GM19467 (cell line): ENCODE data around the gene CARD10.
"Not testable (repeated sequence)": the region's sequence is repeated elsewhere in the genome, so short reads cannot be mapped to it uniquely, and the experiment has no call there.

Experiments
- ATAC-seq: cut with Tn5 transposase; IDR thresholded peaks from one replicate; pipeline ENCODE4 v1.9.1; 2021; ENCODE audit warnings: mild to moderate bottlenecking, moderate library complexity; ENCODE audit not compliant: unreplicated experiment

CARD10 gene

DNA sequence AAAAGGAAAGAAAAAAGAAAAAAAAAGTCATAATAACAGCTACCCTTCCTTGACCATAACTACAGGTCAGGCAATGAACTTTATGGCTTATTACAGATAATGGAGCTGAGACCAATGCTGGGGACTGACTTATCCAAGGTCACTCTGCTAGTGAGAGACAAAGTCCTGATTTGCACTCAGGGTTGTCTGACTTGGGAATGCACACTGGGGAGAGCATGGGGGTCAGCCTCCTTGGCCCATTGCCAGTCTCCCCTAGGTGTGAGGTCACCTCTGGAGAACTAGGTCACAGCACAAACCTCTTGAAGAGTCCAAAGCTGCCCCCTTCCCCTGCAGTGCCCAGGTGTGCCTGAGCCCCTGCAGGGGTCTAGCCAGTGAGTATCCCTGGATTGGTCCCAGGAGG is 35.8 kb upstream of the CARD10 start:
- ATAC-seq, result no peak

DNA sequence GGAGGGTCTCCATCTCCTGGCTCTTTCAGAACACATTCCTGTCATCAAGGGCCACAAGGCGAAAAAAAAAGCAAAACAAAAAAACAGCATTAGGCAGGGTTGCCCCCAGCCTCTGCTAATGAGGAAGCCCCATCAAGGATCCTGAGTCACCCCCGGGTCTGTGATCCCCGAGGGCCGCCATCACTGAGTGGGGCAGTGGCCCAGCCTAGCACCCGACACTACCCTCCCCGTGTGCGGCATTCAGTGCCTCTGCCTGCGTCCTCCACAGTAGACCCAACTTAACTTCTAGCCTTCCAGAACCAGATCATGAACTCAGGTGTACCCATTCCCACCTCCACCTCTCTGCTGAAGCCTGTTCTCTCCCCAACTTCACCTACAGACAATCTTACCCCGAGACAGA is 34.5 kb upstream of the CARD10 start:
- ATAC-seq, result no peak

DNA sequence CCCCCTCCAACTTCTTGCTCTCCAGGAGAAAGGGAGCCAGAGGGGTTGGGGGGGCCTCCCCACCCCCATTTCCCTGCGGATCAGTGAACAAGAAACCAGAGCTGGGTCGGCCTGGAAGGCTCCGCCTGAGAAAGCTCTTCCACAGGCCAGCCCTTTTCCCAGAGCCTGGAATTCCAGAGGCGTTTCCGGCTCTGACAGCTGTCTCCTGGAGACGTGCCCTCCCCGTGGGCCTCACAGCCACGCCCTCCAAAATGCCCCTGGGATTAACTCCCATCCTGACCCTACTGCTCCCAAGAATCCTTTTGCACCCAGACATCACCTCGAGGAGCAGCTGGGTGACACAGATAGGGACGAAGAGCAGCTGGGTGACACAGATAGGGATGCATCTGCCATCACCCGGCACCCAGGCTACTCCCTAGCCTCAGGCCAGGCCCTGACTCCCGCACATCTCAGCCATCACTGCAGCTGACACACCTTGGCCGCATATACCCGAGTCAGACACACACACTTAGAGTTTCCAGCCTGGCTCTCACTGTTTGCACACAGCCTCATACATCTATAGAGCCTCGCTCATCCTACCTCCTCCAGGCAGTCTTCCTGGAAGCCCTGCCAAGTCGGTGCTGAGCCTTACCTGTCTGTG is 33.4 kb upstream of the CARD10 start:
- no peak for ATAC-seq

DNA sequence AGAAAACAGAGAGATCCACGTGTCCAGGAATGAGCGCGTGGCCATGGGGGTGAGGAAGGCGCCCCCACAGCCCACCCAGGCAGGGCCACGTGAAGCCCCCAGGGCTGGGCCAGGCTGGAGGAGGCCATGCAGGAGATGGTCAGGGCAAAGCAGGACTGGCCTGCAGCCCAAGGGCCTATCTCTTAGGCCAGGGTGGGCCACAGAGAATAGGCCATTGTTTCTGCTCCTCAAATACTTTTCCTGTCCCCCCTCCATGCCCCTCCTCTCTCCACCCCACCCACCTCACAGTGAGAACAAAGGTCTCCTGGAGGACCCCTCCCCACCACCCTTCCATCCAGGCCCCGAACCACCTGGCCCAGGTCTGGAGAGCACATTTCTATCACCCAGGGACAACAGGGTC is 32.8 kb upstream of the CARD10 start:
- no peak for ATAC-seq

DNA sequence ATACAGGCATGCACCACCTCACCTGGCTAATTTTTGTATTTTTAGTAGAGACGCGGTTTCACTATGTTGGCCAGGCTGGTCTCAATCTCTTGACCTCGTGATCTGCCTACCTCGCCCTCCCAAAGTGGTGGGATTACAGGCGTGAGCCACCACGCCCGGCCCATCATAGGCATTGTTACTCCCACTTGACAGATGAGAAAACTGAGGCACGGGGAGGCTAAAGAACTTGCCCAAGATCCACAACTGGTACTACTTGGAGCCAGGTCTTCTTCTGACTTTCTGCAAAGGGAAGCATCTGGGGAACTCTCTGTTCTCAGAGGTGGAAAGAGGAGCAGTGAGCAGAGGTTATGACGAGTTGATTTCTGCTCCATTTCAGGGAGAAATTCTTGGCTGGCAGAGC is 31.7 kb upstream of the CARD10 start:
- not testable (repeated sequence) for ATAC-seq

DNA sequence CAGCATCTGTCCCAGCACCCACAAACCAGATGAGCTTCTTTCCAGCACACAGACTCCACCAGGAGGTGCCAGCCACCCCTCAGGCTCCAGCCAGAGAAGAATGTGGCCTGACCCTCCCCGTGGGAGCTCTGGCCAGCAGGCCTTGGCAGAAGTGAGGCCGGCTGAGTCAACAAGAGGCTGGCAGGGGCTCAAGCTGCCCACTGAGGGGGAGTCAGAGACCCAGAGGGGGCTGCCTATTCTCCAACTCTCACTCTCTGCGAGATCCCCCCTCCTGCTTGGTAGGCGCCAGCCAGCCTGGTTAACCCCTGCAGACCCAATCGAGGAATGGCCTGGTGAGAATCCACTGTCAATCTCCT is 30.5 kb upstream of the CARD10 start:
- ATAC-seq, result no peak

DNA sequence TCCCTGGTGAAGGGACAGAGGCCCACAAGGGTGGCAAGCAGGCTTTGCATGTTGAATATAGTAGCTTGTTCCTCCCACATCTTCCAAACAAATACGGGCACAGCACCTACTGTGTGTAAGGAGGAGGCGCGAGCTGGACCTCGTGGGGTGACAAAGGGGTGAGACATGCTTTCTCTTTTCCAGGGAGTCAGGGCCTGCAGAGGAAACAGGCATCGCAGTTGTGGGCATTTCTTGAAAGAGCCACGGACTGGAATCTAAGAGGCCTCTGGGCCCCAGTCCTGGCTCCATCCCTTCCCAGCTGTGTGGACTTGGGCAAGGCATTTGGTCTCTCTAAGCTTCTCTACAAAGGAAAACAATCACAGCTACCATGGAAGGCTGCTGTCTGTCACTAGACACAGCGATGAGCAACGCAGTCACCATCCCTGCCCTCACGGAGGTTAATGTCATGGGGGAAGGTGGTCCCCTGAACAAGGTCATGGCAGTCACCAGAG is 28.1 kb upstream of the CARD10 start:
- ATAC-seq, result no peak

DNA sequence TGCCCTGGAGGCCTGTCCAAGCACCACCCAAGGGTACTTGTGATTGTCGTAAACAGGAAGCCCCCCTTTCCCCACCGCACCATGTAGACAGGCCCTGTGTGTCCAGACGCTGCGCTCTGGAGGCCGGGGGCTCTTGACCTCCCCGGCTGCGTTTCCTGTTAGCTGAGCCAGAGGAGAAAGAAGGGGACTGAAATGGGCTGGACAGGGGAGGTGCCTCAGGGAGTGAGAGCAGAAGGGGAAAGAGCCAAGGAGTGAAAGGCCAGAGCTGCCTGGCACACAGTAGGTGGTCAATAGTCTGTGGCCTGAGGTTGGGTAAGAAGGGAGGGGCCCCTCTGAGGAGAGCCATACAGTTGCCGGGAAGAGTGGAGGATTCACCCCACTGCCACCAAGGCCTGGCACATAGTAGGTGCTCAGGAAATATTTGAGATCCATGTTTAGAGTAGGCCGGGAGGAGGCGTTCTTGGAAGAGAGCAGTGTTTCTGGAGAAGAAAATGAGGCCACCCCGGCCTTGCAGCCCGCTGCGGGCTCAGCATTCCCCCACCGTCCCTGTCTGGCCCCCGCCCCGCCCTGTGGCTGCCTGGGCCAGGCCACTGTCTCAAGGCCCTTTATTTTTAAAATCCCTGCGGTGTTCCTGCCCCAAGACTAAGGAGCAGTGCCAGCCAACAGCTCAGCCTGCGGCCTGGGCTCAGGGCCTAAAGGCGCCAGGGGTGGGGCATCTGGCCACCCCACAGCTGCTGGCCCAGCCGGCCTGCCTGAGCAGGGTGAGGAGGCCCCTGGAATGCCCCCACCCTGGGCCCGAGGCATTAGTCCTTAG is 27.4 kb upstream of the CARD10 start:
- no peak for ATAC-seq

DNA sequence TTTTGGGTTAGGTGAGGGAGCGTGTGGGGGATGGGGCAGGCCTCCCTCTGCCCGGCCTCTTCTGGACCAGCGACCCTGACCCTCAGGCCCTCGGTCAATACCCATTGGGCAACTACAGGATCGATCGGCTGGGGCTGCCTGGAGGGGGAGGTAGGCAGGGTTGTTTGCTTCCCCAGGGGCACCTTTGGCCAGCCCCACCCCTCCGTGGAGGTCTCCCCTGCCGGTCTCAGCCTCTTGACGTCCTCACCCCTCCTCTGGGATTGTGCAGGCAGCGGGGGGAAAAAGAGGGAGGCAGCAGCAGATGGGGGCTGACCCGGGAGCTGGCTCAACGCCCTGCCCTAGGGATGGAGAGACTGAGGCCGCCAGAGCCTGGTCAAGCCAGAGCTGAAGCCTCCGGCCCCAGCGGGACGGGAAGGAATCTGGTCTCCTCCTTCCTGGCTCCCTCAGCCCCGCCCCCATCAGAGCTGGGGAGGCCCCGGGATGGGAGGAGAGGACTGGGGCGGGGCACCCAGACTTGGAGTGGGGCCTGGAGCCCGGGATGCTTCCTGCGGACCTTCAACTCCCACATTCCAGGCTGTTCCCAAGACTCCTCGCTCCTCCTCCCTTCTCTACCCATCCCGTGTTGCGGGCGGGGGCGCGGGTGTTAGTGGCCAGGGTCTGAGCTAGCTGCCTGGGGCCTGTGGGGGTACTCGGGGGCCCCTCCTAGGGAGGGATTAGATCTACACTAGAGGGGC is 26.7 kb upstream of the CARD10 start:
- ATAC-seq, result no peak

DNA sequence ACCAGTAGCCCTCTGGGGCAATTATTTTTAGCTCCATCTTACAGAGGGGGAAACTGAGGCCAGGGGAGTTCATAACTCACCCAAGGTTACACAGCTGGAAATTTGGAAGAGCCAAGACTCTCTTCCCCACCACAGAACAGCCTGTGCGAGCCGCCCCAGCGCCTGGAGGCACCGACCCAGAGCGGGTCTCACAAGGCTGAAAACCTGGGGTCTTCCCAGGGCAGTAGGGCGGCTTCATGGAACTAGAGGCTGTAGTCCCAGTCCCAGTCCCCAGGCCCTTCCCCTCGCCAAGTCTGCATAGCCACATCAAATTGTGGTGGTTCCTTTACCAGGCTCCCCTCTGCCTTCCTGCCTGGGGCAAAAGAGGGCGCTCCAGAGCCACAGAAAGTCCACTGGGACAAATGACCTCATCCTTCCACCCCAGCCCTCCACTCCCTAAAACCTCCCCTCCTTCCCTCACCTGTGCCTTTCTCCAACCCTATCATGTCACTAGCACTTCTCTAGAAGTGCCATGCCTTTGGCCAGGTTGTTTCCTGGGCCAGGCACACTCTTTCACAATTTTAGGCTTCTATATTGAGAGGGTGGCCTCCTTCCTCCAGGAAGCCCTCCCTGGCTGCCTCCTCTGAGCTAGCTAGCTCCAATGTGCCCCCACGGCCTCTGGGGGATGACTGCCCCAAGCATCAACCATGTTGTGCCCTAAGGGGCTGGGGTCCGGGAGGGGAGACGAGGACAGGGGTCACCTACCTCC is 25.9 kb upstream of the CARD10 start:
- no peak for ATAC-seq

DNA sequence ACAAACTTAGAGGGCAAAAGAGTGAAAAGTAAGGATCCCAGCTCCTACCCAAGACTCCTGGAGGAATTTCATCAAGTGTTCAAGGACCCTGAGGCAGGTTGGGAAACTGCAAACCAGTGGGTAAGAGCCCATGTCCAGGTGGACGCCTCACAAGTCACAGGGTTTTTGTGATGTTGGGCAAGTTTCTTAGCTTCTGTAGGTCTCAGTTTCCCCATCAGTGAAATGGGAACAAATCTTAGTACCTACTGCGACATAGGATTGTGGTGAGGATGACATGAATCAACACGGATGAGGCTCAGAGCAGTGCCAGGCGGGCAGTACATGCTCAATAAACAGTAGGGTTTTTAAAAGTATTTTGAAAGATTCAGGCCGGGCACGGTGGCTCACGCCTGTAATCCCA is 23.7 kb upstream of the CARD10 start:
- no peak for ATAC-seq

DNA sequence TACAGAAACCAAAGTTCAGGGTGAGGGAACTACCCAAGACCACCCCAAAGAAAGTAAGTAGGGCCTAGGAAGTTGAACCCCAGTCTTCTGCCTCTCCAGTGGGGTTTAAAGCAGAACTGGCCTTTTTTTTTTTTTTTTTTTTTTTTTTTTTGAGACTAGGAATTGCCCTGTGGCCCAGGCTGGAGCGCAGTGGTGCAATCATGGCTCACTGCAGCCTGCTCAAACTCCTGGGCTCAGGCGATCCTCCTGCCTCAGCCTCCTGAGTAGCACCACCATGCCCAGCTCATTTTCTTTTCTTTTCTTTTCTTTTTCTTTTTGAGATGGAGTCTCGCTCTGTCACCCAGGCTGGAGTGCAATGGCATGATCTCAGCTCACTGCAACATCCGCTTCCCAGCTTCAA is 23.2 kb upstream of the CARD10 start:
- ATAC-seq, result not testable (repeated sequence)

DNA sequence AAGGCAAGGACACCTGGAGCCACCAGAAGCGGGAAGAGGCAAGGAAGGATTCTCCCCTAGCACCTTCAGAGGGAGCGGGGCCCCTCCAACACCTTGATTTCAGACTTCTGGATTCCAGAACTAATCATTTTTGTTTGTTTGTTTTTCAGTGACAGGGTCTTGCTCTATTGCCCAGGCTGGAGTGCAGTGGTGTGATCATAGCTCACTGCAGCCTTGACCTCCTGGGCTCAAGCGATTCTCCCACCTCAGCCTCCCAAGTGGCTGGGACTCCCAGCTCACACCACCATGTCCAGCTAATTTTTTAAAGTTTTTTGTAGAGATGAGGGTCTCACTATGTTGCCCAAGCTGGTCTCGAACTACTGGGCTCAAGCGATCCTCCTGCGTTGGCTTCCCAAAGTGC is 20.6 kb upstream of the CARD10 start:
- ATAC-seq, result not testable (repeated sequence)

DNA sequence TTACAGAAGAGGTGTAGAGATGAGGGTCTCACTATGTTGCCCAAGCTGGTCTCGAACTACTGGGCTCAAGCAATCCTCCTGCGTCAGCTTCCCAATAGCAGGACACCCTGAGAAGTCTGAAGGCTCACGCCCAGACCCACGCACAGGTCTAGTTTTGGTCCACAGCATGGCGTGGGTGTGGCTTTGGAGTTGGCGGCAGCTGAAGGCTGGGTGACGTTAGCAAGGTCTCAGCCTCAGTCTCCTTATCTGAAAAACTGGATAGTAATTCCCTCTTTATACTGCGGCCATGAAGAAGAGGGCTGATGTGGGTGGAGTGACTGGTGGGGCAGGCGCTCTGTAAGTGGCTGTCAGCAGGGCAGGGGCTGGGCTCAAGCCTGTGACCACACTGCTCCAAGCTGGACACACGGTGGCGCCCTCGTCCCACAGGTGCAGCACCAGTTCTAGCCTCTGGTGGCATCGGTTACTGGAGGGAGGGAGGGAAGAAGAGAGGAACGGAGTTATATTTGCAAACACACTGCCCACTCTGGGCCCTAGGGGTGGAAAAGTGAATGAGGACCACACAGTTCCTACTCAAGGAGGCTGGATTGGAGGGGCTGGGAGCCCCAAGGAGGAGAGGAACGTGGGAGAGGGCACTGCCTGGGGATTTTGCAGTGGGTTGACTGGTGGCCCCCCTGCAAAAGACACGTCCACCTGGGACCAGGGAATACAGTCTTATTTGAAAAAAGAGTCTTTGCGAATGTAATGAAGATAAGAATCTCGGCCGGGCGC is 19.6 kb upstream of the CARD10 start:
- ATAC-seq, result peak; percentile 79

DNA sequence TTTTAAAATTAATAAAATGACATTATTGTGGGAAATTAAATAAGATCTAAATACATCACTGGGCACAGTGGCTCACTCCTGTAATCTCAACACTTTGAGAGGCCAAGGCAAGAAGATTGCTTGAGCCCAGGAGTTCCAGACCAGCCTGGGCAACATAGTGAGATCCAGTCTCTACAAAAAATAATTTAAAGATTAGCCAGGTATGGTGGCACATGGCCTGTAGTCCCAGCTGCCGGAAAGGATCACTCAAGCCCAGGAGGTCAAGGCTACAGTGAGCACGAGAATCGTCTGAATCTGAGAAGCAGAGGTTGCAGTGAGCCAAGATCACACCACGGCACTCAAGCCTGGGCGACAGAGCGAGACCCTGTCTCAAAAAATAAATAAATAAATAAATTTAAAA is 15.9 kb upstream of the CARD10 start:
- ATAC-seq, result no peak

DNA sequence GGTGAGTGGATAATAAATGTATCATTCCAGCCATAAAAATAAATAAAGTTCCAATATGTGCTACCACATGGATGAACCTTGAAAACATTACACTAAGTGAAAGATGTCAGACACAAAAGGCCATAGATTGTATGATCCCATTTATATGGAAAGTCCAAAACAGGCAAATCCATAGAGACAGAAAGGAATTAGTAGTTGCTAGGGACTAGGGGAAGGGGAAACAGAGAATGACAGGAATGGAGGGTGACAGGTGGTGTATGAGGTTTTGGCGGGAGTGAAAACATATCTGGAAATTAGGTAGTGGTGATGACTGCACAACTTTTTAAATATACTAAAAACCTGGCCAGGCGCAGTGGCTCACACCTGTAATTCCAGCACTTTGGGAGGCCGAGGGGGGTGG is 15.2 kb upstream of the CARD10 start:
- ATAC-seq, result no peak

DNA sequence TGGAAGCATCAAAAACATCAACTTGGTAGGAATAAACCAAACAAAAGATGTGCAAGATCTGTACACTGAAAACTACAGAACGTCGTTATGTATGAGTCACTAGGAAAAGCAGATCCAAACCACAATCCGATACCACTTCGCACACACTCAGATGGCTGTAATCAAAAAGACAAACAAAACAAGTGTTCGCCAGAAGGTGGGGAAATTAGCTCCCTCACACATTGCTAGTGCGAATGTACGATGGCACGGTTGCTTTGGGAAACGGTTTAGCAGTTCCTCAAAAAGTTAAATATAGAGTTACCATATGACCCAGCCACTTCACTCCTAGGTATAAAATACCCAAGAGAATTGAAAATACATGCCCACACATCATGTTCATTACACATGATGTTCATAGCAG is 14.8 kb upstream of the CARD10 start:
- ATAC-seq, result no peak

DNA sequence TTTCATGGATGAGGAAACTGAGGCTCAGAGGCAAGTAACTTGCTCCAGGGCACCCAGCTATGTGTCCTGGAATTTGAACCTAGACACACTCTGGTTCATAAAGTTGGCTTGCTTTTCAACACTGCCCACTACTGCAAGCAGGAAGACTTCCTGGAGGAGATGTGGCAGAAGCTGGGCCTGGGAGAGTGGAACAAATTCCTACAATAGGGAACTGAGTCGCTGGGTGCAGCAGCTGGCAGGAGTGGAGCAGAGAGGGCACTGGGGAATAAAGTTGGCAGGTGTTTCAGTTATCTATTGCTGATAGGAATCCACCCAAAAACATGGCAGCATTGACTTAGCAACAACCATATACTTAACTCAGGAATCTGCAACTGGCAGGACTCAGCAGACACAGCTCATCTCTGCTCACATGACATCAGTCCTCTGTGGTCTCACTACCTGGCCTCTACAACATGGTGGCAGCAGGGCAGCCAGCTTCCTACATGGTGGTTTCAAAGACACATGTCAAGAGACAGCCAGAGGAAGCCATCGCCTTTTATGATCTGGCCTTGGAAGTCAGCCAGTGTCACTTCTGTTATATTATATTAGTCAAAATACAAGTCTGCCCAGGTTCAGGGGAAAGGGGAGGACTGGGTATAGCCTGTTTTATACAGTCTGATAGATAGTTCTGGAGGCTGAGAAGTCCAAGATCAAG is 10.6 kb upstream of the CARD10 start:
- ATAC-seq, result no peak

DNA sequence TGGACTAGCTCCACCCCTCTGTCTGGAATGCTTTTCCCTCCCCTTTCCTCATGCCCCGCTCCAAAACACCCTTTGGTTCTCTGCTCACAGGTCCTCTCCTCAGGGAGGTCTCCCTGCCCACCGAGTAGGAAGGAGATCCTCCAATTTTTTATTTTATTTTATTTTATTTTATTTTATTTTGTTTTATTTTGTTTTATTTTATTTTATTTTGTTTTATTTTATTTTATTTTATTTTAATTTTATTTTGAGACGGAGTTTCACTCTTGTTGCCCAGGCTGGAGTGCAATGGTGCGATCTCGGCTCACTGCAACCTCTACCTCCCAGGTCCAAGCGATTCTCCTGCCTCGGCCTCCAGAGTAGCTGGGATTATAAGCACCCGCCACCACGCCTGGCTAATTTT is 8.7 kb upstream of the CARD10 start:
- ATAC-seq, result not testable (repeated sequence)
